SJCRH30 (cell line): ENCODE data around the gene KRT33B. TPM values are rescaled to one million over a fixed set of nuclear protein-coding genes. Genes with fewer than 3 reads are reported as not detected.

Experiments
- DNase-seq, 2 experiments: peaks; one replicate each; pipeline ENCODE4 v3.0.0-alpha.2; 2015 to 2020
- H3K27ac ChIP-seq: fragments of 250-450 bp; sonication (Bioruptor Pico); 2 replicates; pipeline ENCODE4 v1.5.1; 2020; ENCODE audit warnings: mild to moderate bottlenecking, moderate library complexity
- H3K27me3 ChIP-seq: fragments of 250-450 bp; sonication (Bioruptor Pico); 2 replicates; pipeline ENCODE4 v1.5.1; 2020; ENCODE audit warnings: mild to moderate bottlenecking, moderate library complexity
- H3K36me3 ChIP-seq: fragments of 250-450 bp; sonication (Bioruptor Pico); 2 replicates; pipeline ENCODE4 v1.5.1; 2020; ENCODE audit warnings: mild to moderate bottlenecking, moderate library complexity
- H3K4me1 ChIP-seq: fragments of 250-450 bp; sonication (Bioruptor Pico); 2 replicates; pipeline ENCODE4 v1.5.1; 2020; ENCODE audit warnings: mild to moderate bottlenecking, moderate library complexity
- H3K4me3 ChIP-seq: fragments of 250-450 bp; sonication (Bioruptor Pico); 2 replicates; pipeline ENCODE4 v1.5.1; 2020; ENCODE audit warnings: mild to moderate bottlenecking, moderate library complexity
- H3K9me3 ChIP-seq: fragments of 250-450 bp; sonication (Bioruptor Pico); replicated peaks from 2 replicates; pipeline ENCODE4 v1.5.1; 2020; ENCODE audit warnings: mild to moderate bottlenecking, moderate library complexity
- total RNA-seq: library from RNA; depleted of rRNA; stranded (reverse); fragments of >200 nt; shearing (Covaris generic); gene quantifications from 2 replicates; pipeline ENCODE4 v1.2.3, GENCODE V29; 2014

KRT33B gene
- total RNA-seq, 1 experiment from 2014 or later = not detected

- no peak for DNase-seq
- H3K27ac ChIP-seq = no peak overlapping the region
- 0 out of 2 replicates have a peak, but pooled peaks cover 3% of the 10 kb centered on the region for H3K4me1 ChIP-seq
- H3K9me3 ChIP-seq = no peaks in the 10 kb centered on the region
- no peaks in the 10 kb centered on the region for H3K27me3 ChIP-seq
- no peak overlapping the region for H3K4me3 ChIP-seq
- no peaks in the 10 kb centered on the region for H3K36me3 ChIP-seq
Measured at GRCh38 chr17:41343029-41343428, 26.6 kb downstream of the KRT33B start.

GRCh38 chr17:41340934-41341861, 28.4 kb downstream of the KRT33B start:
- Histone ChIP-seq H3K4me3 (no peak overlapping the region), H3K9me3 (no peaks in the 10 kb centered on the region), H3K27ac (no peak overlapping the region), H3K36me3 (no peaks in the 10 kb centered on the region), H3K4me1 (0 out of 2 replicates have a peak, but pooled peaks cover 3% of the 10 kb centered on the region), H3K27me3 (no peaks in the 10 kb centered on the region)
- DNase-seq = no peak

GRCh38 chr17:41340494-41340893, 29.1 kb downstream of the KRT33B start:
- H3K4me1 ChIP-seq = 0 out of 2 replicates have a peak, but pooled peaks cover 3% of the 10 kb centered on the region
- no peaks in the 10 kb centered on the region for H3K36me3 ChIP-seq
- H3K27ac ChIP-seq = no peak overlapping the region
- H3K27me3 ChIP-seq = no peaks in the 10 kb centered on the region
- no peak for DNase-seq
- no peaks in the 10 kb centered on the region for H3K9me3 ChIP-seq
- H3K4me3 ChIP-seq = no peak overlapping the region

DNA sequence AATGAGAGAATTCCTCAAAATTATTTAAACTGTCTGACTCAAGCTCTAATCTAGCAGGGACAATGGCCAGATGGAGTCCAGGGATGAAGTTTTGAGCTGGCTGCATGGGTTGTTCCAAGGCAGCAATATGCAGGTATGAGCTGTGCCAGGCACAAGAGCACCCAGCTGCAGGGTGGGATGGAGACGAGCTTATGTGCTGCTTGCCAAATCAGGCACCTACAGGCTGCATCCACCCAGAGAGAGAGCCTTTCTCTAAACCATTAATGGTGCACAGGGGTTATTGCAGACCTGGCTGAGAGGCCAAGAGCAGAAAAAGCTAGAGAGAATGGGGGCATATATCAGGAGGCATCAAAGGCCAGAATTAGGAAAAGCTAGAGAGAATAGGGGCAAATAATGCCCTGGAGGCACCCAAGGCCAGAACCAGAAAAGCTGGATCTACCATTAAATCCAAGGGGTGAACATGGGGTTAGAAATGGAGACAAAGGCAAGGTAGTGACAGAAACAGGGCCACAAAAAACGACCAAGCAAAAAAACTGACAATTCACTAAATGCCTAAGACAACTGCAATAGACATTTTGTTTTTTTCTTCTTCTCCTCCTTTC, 29.9 kb downstream of the KRT33B start:
- DNase-seq = no peak
- no peaks in the 10 kb centered on the region for H3K9me3 ChIP-seq

DNA sequence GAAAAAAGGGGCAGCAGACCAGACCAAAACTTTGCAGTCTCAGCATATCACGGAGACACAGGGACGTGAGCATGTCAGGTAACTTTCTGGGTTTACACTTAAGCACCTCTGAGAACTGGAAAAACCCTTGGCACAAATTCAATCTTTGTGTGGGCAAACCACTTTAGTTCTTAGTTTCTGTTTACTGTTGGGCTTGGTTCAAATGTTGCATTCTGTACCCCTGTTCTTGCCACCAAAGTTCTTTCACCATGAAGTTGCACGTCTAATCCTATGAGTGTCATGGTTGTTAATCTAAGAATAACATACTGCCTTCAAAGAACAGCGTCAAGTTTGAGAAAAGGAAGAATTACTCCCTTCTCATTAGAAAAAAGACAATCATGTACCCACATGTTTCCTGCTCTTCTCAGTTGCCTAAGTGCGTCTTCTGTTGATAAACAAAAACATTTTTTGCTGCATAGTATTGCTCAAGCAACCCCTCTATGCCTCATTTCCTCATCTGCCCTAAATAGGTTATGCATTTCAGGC, 30.6 kb downstream of the KRT33B start:
- Histone ChIP-seq H3K27ac (no peak overlapping the region), H3K27me3 (no peaks in the 10 kb centered on the region), H3K36me3 (no peaks in the 10 kb centered on the region), H3K9me3 (no peaks in the 10 kb centered on the region), H3K4me3 (no peak overlapping the region), H3K4me1 (0 out of 2 replicates have a peak, but pooled peaks cover 3% of the 10 kb centered on the region)
- no peak for DNase-seq

More for the DNA sequence above, 29.9 kb downstream of the KRT33B start:
- Histone ChIP-seq H3K36me3 (no peaks in the 10 kb centered on the region), H3K27me3 (no peaks in the 10 kb centered on the region), H3K4me3 (no peak overlapping the region), H3K27ac (no peak overlapping the region), H3K4me1 (0 out of 2 replicates have a peak, but pooled peaks cover 3% of the 10 kb centered on the region)

DNA sequence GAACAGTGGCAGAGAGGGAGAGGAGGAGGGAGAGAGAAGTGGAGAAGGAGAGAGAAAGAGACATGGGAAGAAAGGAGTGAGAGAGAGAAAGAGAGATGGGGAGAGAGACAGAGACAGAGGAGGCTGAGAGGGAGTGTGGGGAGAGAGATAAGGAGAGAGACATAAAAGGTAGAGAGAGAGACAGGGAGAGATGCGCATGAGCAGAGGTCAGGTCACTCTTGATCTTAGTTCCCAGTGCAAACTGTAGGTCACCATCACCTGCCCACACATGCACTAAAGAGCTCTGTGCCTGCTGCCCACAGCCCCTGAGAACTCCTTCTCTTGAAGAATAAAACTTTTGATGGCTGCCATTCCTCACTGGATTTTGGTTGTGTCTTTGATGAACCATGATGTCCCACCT, 33.9 kb downstream of the KRT33B start:
- no peaks in the 10 kb centered on the region for H3K36me3 ChIP-seq
- no peaks in the 10 kb centered on the region for H3K9me3 ChIP-seq
- H3K27ac ChIP-seq = no peak overlapping the region
- H3K4me3 ChIP-seq = no peak overlapping the region
- H3K27me3 ChIP-seq = no peaks in the 10 kb centered on the region
- no peak for DNase-seq
- H3K4me1 ChIP-seq = 0 out of 2 replicates have a peak, but pooled peaks cover 3% of the 10 kb centered on the region

- H3K27ac ChIP-seq = no peak overlapping the region
- 0 out of 2 replicates have a peak, but pooled peaks cover 3% of the 10 kb centered on the region for H3K4me1 ChIP-seq
- no peaks in the 10 kb centered on the region for H3K36me3 ChIP-seq
- H3K9me3 ChIP-seq = no peaks in the 10 kb centered on the region
- DNase-seq = no peak
- no peaks in the 10 kb centered on the region for H3K27me3 ChIP-seq
- no peak overlapping the region for H3K4me3 ChIP-seq
Measured at GRCh38 chr17:41334385-41335305, 35.0 kb downstream of the KRT33B start.

DNA sequence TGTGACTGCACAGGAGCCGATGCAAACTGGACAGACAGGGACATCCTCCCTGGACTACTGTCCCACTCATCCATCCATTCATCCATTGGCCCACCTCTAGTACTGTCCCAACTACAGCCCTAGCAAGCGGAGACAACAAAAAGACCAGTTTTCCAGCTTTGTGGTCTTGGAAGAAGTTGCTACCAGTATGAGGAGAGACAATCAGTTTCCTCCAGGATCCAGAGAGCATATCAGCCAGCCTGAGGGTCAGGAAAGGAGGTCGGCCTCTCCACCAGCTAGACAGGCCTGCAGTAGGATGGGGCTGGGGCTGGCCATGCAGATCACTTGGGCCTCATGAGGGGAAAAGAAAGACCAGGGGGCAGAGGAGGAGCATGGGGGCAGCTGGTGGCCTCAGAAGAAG, 35.8 kb downstream of the KRT33B start:
- Histone ChIP-seq H3K27me3 (no peaks in the 10 kb centered on the region), H3K36me3 (no peaks in the 10 kb centered on the region), H3K9me3 (no peaks in the 10 kb centered on the region), H3K27ac (no peak overlapping the region), H3K4me1 (0 out of 2 replicates have a peak, but pooled peaks cover 3% of the 10 kb centered on the region), H3K4me3 (no peak overlapping the region)
- DNase-seq = no peak

- Histone ChIP-seq H3K27me3 (no peaks in the 10 kb centered on the region), H3K36me3 (no peaks in the 10 kb centered on the region), H3K4me1 (no peaks in the 10 kb centered on the region), H3K27ac (no peak overlapping the region), H3K4me3 (no peak overlapping the region), H3K9me3 (no peaks in the 10 kb centered on the region)
- no peak for DNase-seq
Measured at GRCh38 chr17:41333098-41333497, 36.5 kb downstream of the KRT33B start.

DNA sequence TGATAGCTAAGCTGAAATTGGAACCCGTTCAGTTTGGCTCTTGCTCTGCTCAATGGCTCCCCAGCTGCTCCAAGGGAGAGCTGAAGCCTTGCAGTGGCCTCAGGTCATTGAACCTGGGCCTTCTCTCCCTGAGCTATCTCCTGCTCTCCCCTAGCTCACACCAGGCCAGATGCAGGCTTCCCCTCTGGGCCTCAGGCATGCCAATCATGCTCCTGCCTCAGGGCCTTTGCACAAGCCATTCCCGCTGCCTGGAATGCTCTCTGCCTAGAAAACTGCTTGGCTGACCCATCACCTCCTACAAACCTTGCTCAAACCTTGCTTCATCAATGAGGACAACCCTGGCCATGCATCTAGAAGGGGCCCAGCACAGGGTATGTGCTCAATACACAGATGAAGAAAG, 37.4 kb downstream of the KRT33B start:
- H3K36me3 ChIP-seq = no peaks in the 10 kb centered on the region
- H3K9me3 ChIP-seq = no peaks in the 10 kb centered on the region
- H3K27ac ChIP-seq = no peak overlapping the region
- no peak overlapping the region for H3K4me3 ChIP-seq
- no peaks in the 10 kb centered on the region for H3K27me3 ChIP-seq
- no peaks in the 10 kb centered on the region for H3K4me1 ChIP-seq
- DNase-seq = no peak

DNA sequence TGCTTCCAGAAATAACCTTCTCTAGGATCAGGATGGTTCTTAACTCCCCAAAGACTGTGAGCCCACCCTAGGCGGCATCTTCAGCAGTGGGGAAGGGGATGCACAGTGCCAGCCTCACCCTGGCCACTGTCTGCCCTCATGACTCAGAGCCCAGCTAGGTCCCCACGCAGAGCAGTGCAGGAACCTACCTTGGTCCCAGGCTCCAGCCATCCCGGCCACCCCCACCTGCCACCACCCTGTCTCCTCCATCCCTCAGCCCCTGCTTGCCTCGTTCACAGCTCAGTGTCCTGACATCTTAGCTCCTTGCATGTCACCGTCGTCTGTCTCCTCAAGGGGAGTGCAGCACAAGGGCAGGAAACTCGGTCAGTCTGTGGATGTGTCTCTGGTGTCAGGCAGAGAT, 38.0 kb downstream of the KRT33B start:
- no peaks in the 10 kb centered on the region for H3K4me1 ChIP-seq
- H3K27ac ChIP-seq = no peak overlapping the region
- H3K27me3 ChIP-seq = no peaks in the 10 kb centered on the region
- H3K4me3 ChIP-seq = no peak overlapping the region
- no peaks in the 10 kb centered on the region for H3K9me3 ChIP-seq
- DNase-seq = no peak
- no peaks in the 10 kb centered on the region for H3K36me3 ChIP-seq

DNA sequence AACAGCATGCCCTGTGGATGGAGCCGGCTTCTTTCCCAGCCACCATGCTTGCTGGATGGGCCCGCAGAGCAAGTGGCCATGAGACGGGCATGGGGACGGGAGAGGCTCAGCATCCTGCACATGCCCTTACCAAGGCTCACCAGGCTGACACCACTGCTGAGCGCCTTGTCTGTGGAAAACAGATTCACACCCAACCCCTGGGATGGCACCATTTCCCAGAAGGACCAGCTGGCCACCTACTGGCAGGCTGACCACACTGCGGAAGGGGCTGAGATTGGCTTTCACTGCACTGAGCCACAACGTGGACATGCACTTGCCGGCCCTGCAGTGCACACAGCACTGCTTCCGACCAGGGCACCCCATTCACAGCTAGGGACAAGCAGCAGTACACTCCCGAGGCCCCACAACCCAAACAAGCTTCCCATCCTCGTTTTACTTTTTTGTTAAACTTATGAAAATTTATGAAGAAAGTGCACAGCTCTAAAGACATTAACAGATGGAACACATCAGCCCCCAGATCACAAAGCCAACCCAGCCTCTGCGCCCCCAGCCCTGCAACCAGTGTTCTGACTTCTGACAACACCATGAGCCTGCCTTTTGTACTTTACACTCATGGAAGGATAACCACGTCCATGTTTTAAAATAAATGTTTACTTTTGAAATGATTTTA, 40.2 kb downstream of the KRT33B start:
- no peak overlapping the region for H3K4me3 ChIP-seq
- H3K9me3 ChIP-seq = no peaks in the 10 kb centered on the region
- no peak overlapping the region for H3K27ac ChIP-seq
- no peaks in the 10 kb centered on the region for H3K4me1 ChIP-seq
- peak; percentile 53 to 75 for DNase-seq
- H3K27me3 ChIP-seq = no peaks in the 10 kb centered on the region
- no peaks in the 10 kb centered on the region for H3K36me3 ChIP-seq

GRCh38 chr17:41328207-41328606, 41.4 kb downstream of the KRT33B start:
- Histone ChIP-seq H3K4me3 (no peak overlapping the region), H3K27ac (no peak overlapping the region), H3K27me3 (no peaks in the 10 kb centered on the region), H3K9me3 (no peaks in the 10 kb centered on the region), H3K36me3 (no peaks in the 10 kb centered on the region), H3K4me1 (no peaks in the 10 kb centered on the region)
- no peak for DNase-seq
